GM13976 (cell line): Measurements from ENCODE around the gene GPR150.

Experiments used
- DNase-seq: peaks from one replicate; pipeline ENCODE4 v3.0.0; 2012; ENCODE audit warnings: low spot score
- in situ Hi-C: fragments of 300-500 bp; cut with MboI; formaldehyde crosslinking; loops from one replicate; pipeline ENCODE4 v1.12.0; 2022; ENCODE audit warnings: low sequenced_read_pairs, mixed read lengths, inconsistent platforms; ENCODE audit not compliant: unreplicated experiment
- TF ChIP-seq, protein P1 (sequence below): IDR thresholded peaks from 2 replicates; pipeline ENCODE4 v1.5.1; 2012; ENCODE audit warnings: borderline replicate concordance, mild to moderate bottlenecking; ENCODE audit not compliant: insufficient read depth; ENCODE audit errors: extremely low read depth, missing control alignments, control extremely low read depth

GPR150 gene

DNA sequence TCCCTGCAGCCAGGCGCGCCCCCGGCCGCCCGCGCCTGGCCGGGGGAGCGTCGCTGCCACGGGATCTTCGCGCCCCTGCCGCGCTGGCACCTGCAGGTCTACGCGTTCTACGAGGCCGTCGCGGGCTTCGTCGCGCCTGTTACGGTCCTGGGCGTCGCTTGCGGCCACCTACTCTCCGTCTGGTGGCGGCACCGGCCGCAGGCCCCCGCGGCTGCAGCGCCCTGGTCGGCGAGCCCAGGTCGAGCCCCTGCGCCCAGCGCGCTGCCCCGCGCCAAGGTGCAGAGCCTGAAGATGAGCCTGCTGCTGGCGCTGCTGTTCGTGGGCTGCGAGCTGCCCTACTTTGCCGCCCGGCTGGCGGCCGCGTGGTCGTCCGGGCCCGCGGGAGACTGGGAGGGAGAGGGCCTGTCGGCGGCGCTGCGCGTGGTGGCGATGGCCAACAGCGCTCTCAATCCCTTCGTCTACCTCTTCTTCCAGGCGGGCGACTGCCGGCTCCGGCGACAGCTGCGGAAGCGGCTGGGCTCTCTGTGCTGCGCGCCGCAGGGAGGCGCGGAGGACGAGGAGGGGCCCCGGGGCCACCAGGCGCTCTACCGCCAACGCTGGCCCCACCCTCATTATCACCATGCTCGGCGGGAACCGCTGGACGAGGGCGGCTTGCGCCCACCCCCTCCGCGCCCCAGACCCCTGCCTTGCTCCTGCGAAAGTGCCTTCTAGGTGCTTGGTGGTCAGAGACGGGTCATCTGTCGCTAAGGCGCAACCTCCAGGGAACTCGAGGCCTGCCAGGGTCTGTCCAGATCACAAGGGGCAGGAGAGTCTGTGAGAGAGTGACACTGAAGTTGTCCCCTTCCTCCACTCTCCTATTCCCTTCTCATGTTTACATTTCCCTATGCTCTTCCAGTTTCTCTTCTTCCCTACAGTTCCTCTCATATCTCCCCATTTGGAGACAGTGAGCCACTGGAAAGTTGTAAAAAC, 1.3 kb downstream of the GPR150 start:
- in situ Hi-C loops, result no loop called here
- TF ChIP-seq, protein P1, sequence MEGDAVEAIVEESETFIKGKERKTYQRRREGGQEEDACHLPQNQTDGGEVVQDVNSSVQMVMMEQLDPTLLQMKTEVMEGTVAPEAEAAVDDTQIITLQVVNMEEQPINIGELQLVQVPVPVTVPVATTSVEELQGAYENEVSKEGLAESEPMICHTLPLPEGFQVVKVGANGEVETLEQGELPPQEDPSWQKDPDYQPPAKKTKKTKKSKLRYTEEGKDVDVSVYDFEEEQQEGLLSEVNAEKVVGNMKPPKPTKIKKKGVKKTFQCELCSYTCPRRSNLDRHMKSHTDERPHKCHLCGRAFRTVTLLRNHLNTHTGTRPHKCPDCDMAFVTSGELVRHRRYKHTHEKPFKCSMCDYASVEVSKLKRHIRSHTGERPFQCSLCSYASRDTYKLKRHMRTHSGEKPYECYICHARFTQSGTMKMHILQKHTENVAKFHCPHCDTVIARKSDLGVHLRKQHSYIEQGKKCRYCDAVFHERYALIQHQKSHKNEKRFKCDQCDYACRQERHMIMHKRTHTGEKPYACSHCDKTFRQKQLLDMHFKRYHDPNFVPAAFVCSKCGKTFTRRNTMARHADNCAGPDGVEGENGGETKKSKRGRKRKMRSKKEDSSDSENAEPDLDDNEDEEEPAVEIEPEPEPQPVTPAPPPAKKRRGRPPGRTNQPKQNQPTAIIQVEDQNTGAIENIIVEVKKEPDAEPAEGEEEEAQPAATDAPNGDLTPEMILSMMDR, result peak; percentile 1
- peak; percentile 76 for DNase-seq

DNA sequence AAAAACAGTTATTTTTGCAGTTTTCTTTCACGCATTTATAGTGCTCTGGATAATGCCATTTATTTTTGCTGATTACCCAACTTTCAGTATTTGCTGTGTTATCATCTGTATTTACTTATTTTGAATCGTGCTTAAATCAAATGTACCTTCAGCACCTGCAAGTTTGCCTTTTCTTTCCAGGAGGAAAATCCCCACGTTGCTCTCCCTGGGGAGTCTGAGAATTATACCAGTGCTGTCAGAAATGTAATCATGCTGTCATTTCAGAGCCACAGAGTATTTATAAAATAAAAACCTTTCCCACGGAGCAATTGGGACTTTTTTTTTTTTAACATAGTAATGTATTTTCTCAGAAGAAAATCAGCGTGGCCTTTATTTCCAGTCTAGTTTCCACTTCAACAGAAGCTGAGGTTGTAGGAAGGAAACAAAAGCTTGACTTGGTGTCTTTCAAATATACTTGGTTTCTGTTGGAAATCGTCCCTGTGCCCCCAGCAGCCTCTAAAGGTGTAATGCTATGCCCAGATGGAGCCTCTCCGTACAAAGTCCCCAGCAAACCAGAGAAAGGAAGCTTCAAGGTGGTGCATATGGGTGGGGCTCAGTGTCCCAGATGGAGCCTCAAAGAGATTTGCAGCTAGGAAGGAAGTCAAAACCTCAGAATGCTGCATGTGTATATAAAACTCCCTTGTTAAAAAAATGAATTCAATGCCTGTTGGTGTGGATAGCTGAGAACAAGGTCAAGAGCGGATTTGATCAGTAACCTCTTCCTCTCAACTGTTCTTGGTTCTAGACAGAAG, 2.1 kb downstream of the GPR150 start:
- no peak for DNase-seq
- in situ Hi-C loops, result no loop called here
- TF ChIP-seq, protein P1, result no peak

DNA sequence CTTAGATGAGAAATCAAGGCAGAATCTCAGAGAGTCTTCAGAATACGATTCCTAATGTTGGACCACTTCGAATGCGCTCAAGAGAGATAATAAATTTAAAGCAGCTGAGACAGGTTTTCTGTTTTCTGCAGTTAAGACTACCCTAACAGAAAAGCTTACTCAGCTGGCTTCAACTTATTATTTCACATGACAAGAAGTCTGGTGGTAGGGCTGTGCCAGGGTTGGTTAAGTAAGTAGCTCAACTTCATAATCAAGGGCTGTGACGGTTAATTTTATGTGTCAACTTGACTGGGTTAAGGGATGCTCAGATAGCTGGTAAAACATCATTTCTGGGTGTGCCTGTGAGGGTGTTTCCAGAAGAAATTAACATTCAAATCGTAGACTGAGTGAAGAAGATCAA, 3.8 kb downstream of the GPR150 start:
- no peak for DNase-seq
- in situ Hi-C loops, result no loop called here
- TF ChIP-seq, protein P1, result no peak

DNA sequence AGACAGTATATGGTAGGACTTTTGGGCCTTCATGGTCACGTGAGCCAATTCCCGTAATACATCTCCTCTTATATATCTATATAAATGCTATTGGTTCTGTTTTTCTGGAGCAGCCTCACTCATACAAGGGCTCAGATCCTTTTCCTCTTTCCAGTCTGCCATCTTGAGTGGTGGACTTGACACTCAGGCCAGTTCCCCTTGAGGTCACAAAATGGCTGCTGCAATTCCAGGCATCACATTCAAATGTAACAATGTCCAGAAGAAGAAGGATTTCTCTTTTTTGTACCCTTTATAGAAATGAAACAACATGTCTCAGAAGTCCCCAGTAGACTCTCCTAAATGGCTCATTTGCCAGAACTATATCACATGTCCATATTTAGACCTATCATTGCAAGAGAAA, 4.5 kb downstream of the GPR150 start:
- DNase-seq, result no peak
- TF ChIP-seq, protein P1, result no peak
- in situ Hi-C loops, result no loop called here

DNA sequence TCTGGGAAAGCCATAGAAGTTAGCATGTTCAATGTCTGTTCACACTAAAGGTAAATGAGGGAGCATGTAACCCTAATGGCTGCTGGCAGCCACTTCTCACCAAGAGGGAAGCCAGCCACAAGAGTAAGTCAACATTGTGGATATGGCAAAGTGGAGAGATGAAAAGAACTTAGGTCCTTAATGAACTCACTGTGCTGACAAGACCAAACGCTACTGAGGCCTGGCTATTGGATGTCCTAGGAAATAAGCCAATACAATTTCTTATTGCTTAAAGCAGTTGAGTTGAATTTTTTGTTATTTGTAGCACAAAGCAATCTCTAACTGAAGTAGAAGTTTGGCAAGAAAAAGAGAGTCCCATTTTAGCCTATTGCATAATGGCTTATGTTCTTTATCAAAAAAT, 6.8 kb downstream of the GPR150 start:
- in situ Hi-C loops, result no loop called here
- TF ChIP-seq, protein P1, result no peak
- DNase-seq, result no peak

DNA sequence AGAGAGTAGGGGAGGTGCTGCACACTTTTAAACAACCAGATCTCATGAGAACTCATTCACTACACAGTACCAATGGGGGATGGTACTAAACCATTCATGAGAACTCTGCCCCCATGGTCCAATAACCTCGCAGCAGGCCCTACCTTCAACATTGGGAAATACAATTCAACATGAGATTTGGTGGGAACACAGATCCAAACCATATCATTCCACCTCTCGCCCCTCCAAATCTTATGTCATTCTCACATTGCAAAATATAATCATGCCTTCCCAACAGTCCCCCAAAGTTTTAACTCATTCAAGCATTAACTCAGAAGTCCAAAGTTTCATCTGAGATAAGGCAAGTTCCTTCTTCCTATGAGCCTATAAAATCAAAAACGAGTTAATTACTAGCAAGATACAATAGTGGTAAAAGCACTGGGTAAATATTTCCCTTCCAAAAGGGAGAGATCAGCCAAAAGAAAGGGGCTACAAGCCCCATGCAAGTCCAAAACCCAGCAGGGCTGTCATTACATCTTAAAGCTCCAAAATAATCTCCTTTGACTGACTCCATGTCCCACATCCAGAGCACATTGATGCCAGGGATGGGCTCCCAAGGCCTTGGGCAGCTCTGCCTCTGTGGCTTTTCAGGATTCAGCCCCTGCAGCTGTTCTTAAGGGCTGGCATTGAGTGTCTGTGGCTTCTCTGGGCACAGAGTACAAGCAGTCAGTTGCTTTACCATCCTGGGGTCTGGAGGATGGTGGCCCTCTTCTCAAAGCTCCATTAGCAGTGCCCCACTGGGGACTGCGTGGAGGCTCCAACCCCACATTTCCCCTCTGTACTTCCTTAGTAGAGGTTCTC, 8.3 kb downstream of the GPR150 start:
- DNase-seq, result no peak
- TF ChIP-seq, protein P1, result no peak
- in situ Hi-C loops, result no loop called here
